Effector CD8-positive, alpha-beta T cell (primary cell): ENCODE data around the gene ZFPL1.
A peak's percentile ranks its signal among the peaks of the same experiment; 100 is the strongest.
"Not testable (repeated sequence)": the region's sequence is repeated elsewhere in the genome, so short reads cannot be mapped to it uniquely, and the experiment has no call there.

Source experiments
- DNase-seq: peaks from one replicate; lab custom pipeline; 2025; lab: John Stamatoyannopoulos, UW

The ZFPL1 gene

DNA sequence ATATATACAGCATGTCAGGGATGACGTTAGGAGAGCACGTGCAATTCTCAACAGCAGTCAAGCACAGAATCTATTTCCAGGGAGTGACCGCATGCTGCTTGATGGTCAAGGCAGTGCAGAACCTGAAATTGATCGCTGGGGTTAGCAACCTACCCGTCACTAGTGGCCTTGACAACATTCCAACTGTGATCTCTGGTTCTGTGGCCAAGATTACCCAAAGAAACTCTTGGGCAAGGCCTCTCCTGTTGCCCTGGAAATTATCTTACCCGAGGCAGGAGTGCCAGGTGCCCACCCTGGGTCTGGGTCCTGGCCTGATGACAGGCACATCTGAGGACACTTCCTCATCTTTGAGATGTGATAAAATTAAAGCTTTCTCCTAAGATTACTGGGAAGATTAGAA lies 29.8 kb downstream of the ZFPL1 start:
- no peak for DNase-seq

DNA sequence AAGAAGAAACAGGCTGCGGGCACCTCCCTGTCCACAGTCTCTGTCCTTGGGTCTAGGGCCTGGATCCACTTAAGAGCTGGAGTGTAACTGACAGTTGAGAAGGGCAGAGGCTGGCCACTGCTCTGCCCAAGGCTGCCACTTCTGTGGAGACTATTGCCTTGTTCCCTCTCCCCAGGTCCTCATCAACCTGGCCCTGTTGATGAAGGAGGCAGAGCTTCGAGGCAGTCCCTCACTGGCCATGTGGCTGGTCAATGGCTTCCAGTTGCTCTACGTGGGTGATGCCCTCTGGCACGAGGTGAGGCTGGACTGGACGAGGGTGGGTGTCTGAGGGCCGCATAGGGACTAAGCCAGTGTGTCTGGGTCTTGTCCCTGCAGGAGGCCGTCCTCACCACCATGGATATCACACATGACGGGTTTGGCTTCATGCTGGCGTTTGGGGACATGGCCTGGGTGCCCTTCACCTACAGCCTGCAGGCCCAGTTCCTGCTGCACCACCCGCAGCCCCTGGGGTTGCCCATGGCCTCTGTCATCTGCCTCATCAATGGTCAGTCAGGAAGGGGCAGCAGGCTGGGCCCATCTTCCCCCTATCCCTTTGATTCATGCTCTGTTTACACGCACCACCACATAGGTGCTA lies 30.6 kb downstream of the ZFPL1 start:
- no peak for DNase-seq

DNA sequence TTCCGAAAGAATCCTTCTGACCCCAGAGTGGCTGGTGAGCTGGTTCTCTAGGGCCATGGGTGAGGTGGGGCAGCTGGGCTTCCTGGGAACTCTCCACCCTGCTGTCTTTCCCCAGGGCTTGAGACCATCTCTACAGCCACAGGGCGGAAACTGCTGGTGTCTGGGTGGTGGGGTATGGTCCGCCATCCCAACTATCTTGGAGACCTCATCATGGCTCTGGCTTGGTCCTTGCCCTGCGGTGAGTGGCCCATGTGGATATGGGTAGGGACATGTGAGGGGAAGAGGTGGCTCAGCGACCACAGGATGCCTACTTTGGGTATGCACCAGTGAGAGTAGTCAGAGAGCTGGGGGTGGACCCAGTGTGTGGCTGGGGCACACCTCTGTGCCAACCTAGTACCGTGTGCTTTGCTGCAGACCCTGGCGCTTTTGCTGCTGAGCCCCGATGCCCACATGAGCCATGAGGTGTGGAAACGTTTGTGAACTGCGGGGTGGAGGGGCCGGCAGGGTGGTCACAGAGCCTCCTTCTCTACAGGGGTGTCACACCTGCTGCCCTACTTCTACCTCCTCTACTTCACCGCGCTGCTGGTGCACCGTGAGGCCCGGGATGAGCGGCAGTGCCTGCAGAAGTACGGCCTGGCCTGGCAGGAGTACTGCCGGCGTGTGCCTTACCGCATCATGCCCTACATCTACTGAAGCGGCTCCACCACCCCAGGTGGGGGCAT lies 31.5 kb downstream of the ZFPL1 start:
- DNase-seq: no peak

DNA sequence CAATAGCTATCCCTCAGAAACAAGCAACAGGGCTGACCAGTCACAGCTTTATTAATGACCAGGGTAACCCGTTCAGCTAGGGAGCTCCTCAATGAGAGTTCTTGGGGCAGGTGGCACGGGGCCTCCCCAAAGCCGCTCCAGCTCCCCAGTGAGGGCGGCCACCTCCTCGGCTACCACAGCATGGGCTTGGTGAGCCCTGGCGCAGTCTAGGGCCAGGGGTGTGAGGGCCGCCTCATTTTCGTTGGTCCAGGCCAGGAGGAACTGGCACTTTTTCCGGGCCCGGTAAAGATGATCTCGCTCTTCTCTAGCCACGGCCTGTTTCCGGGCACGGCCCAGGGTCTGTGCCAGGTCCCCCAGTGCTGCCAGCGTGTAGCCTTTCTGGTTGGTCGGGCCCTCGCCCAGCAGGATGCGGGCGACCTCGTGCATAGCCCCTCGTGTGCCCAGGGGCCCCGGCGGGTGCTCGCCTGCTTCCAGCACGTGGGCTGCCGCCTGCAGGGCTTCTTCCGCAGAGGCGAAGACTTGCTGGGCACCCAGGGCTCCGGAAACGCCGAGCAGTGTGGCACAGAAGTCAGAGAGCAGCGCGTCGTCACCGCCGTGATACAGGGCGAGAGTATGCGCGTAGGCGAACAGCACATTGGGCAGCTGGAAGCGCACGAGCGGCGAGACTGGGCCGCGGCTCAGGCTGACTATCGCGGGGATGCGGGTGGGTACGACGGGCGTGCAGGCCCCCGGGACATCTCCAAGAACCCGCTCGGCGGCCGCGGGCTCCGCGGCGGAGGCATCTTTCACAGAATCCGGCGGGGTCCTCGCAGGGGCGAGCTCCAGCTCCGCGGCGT lies 32.6 kb downstream of the ZFPL1 start:
- no peak for DNase-seq

DNA sequence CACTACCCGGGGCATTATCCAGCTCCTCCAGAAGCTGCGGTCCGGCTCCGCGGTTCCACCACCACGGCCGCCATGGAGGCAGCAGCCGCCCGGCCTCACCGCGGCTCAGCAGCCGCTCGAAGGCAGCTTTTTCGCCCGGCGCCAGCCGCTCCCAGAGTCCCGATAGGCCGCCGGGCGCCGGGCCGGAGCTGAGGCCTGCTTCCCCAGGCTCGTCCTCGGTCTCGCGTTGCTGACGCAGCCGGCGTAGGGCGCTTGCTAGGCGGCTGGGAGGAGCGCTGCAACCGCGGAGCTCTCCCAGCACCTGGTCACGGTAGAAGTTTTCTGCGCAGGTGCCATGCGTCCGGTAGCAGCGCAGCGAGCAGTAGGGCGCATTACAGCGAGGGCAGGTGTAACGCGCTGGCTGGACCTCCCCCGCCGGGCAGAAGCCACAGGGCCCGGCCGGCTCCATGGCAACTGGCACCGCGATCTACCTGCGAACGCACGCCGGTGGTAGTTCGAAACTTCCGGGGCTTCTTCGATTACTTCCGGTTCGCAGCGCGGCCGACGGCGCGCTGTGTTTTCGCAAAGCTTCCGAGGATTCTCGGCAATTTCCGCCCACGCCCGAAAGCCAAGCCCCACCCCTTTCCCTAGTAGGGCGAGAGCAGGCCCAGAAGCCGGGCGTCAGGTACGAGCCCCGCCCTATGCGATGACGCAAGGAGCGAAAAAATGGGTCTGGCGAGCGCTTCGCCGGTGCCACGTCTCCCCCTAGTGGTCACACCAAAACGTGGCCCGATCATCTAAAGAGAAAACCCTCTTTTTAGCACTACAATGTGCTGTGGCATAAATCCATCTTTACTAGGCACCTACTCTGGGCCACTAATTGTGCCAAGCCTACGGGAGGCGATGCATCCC lies 33.4 kb downstream of the ZFPL1 start, which contains the start of gene ZNHIT2:
Gene ZNHIT2, minus strand, starts transcription at position 496 of the 891 bp plus-strand sequence. Its CDS starts 48 bp downstream, at position 448.
- DNase-seq: peak; percentile 100

DNA sequence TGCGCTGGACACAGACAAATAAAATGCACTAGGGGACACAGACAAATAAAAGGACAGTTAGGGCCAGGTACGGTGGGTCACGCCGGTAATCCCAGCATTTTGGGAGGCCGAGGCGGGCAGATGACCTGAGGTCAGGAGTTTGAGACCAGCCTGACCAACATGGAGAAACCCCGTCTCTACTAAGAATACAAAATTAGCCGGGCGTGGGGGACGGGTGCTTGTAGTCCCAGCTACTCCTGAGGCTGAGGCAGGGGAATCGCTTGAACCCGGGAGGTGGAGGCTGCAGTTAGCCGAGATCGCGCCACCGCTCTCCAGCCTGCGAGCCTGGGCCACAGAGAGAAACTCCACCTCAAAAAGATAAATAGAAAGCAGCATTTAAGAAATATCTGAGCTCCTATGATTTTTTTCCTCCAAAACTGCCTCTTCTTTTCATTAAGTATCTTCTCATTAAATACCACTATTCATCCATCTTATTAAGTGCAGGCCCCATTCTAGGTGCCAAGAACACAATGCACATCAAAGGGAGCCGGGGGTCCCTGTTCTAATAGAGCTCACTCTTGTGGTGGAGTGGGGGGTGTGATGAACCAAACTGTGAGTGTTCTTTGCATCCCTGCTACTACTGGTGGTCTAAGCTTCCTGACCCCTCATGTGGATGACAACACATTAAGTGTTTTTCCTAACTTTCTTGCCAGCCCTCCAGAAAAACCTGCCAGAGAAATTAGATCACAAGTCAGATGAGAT lies 34.2 kb downstream of the ZFPL1 start:
- DNase-seq: no peak

DNA sequence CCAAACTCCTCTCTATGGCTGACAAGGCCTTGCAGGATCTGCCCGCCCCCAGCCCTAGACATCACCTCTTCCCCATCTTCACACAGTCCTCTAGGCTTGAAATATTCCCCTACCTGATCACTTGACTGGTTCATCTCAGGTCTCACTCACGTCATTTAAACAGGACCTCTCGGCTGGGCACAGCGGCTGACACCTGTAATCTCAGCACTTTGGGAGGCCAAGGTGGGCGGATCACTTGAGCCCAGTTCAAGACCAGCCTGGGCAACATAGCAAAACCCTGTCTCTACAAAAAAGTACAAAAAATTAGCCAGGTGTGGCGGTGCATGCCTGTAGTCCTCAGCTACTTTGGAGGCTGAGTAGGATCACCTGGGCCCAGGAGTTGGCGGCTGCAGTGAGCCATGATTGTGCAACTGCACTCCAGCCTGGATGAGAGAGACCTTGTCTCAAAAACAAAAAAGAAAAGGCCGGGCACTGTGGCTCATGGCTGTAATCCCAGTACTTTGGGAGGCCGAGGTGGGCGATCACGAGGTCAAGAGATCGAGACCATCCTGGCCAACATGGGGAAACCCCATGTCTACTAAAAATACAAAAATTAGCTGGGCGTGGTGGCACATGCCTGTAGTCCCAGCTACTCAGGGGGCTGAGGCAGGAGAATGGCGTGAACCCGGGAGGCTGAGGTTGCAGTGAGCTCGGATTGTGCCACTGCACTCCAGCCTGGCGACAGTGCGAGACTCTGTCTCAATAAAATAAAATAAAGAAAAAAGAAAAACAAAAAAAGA lies 35.1 kb downstream of the ZFPL1 start:
- DNase-seq: not testable (repeated sequence)

DNA sequence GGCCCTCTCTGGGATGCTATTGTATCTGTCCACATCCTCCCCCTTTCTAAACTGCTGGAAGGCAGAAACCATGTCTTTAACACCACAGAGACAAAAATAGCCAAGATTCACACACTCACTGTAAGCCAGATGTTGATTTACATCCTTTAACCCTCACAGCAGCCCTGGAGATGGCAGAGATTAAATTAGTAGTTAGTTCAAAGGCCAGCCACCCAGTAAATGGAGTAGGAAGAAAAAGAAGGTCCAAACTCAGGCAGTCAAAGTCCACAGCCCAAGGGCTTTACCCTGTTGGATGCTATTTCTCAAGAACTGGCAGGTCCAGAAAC lies 35.6 kb downstream of the ZFPL1 start:
- no peak for DNase-seq

DNA sequence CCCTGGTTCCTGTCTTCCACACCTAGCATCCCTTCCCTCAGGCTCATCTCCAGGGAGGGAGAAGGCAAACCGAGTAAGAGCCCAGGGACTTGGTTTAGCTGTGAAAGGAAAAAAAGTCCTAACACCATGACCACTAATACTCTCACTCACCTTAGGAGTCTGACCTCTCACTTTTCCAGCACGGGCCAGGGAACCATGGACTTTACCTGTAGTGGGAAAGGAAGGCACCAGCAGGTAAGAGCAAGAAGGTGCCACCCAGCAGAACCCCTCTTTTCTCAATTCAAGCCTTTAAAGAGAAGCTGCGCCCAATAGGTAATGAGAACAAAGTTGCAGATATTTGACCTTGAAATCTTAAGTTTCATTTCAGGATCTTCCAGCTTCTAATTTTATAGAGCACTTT lies 36.8 kb downstream of the ZFPL1 start:
- no peak for DNase-seq

DNA sequence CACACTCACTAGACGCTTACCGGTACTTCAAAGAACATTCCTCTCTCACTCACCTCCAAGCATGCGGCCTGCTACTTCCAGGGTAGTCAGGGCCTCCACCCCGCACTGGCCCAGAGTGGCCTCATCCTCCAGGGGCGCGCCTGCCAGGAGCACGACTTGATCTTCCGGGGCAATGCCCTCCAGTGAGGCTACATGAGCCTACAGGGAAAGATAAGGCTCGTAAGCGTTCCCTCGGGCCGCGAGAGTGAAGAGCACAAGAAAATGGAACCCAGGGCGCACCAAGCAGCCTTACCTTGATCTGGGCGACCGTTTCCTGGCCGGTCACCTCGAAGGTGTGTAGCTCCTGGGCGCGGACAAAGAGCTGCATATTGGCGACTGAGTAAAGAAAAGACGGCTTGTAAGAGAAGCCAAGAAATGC lies 37.4 kb downstream of the ZFPL1 start:
- DNase-seq: no peak

DNA sequence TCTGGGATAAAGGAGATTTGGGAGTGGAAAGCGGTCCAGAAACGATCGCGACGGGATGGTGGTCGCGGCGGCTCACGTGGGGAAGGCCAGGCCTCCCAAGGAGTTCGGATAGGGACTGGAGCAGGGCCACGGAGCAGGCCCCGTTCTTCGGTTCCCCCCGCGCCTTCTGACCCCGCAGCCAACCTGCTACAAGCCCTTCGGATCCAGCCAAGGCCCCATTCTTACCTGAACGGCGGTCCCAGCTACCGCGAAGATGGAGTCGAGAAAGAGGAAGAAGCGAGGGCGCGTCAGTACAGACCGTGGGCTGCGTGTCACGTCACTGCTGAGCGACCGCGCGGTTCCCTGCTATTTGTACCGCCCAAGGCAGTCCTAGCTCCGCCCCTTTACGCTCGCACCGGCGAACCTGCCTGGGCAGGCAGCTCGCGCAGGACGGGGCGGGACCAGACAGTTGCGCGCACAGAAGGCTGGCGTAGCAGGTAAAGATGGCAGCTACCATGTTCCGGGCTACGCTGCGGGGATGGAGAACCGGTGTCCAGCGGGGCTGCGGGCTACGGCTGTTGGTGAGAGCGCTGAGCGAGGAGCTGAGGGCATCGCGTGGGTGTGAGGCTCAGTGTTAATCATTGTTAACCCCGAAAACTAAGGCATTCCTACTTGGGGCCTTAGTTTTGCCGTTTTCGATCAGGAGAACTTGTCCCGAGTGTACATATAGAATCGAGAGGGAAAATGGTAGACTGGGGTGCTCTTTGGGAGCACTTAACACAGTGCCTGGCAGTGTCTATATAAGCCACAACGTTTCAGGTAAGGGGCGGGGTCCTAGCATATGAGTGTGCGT lies 38.1 kb downstream of the ZFPL1 start, which contains the start of the genes FAU and MRPL49:
Gene FAU, minus strand, starts transcription at position 270 of the 832 bp plus-strand sequence. CDS start 321 bp downstream, outside the sequence.
Gene MRPL49, plus strand, starts transcription at position 457 of the 832 bp plus-strand sequence. Its CDS starts 26 bp downstream, at position 483.
- DNase-seq: peak; percentile 95

DNA sequence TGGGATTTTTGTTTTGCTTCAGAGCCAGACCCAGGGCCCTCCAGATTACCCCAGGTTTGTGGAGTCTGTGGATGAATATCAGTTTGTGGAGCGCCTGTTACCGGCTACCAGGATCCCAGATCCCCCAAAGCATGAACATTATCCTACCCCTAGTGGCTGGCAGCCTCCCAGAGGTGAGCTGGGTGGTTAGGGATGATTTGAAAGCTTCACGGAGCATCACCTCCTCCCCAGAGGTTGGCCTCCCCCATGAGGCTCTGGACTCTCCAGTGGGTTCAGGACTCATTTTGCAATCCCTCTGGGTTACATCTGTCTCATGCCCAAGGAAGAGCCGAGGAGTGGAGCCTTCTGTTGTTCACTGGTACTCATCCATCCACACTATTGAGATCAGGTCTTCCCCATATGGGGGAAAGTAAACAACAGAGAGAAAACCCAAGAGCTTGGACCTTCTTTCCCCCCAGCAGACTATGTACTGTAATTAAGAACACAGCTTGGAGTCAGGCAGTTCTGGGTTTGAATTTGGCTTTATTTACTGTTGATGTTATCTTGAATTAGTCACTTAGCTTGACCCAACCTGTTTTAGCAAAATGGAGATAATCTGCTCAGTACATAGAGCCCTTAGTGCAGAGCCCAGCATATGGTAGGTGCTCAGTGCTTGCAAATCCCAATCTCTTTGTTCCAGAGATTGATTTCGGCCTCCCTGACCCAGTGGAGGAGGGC lies 40.6 kb downstream of the ZFPL1 start:
- no peak for DNase-seq

DNA sequence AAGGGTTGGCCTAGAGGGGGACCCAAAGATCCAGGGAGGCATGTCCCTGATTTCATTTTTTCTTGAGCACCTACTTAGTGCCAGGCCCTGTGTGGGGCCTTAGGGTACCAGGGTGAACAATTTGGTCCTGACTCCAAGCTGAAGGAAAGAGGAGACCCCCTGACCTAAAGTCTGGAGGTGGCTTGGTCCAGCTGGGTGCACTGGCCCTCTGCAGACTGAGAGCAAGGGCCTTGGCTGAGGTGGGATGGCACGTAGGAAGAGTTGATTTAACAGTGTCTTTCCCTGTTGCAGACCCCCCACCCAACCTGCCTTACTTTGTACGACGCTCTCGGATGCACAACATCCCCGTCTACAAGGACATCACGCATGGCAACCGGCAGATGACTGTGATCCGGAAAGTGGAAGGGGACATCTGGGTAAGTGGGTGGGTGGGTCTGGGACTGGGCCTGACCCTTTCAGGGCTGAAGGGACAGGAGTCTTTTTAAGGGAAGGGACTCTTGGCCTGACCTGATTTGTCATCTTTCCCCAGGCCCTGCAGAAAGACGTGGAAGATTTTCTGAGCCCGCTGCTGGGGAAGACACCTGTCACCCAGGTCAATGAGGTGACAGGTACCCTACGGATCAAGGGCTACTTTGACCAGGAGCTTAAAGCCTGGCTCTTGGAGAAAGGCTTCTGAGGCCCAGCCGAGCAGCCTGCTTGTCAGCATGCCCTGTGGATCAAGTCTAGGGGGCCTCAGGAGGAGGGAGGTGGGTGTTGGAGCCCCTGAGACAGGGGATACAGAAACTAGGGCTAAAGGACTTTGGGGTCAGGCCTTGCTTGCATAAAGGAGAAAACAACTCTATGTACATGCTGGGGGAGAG lies 41.4 kb downstream of the ZFPL1 start:
- DNase-seq: no peak

DNA sequence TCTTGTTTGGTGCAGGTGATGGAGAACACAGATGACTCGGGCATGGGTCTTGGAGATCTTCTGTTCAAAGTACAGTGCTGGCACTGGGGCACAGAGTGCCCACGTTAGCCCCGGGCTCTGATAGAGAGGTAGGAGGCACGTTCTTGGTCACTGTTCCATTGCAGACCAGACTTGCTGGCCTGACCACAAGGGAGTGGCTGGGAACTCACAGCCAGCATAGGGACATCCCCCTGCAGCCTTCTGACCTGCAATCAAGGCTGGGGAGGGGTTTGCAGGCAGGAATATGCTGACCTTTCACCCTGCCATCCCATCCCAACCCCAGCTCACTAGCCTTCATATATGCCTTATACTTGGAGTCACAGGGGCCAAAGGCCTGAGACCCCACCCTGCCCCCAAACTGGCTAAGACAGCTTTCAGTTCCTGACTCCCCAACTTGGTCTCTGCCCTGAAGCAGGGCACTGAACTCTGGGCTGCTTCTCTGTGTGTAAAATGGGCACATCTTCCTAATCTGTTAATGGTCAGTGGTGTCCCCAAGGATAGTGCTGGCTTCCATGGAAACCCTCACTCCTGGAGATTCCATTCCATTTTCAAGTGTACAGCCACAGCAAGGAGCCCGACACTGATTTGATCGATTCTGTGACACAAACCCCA lies 42.7 kb downstream of the ZFPL1 start:
- no peak for DNase-seq

DNA sequence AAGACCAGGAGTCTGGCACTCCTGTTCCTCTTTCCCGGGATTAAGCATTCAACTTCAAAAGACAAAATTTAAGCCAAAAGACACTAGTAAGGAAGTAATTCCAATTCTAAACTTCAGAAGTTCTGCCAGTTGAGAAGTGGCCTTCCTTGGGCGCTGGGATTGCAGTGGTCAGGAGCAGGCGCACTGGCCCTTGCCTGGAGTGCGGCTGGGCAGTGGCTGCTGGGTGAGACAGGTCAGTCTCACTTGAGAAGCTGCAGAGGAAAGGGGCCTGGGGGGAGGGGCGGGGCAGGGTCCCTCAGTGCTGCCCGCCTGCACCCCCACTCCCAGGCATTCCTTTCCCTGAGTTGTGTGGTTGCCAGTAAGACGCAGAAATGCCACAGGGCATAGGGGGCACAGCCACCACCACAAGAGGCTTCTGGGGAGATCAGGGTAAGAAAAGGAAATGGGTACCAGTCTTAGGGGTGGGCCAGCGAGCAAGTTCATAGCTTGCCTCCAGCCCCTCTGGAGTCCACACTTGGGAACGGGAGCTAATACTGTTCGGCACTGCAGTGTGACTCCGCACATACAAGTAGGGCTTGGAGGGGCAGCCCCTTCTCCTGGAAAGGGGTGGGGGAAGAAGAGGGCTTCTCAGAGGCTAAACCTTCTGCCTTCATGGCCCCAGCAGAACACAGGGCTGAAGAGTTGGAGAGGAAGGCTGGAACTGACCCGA lies 43.6 kb downstream of the ZFPL1 start:
- no peak for DNase-seq
